ENCODE measurements around the gene PITPNM1. TPM values are rescaled to one million over a fixed set of nuclear protein-coding genes. Genes with fewer than 3 reads are reported as not detected.
"Not testable (repeated sequence)": the region's sequence is repeated elsewhere in the genome, so short reads cannot be mapped to it uniquely, and the experiment has no call there.

Gene PITPNM1
- total RNA-seq, 1 experiment from 2014 or later, result 0.90 TPM

DNA sequence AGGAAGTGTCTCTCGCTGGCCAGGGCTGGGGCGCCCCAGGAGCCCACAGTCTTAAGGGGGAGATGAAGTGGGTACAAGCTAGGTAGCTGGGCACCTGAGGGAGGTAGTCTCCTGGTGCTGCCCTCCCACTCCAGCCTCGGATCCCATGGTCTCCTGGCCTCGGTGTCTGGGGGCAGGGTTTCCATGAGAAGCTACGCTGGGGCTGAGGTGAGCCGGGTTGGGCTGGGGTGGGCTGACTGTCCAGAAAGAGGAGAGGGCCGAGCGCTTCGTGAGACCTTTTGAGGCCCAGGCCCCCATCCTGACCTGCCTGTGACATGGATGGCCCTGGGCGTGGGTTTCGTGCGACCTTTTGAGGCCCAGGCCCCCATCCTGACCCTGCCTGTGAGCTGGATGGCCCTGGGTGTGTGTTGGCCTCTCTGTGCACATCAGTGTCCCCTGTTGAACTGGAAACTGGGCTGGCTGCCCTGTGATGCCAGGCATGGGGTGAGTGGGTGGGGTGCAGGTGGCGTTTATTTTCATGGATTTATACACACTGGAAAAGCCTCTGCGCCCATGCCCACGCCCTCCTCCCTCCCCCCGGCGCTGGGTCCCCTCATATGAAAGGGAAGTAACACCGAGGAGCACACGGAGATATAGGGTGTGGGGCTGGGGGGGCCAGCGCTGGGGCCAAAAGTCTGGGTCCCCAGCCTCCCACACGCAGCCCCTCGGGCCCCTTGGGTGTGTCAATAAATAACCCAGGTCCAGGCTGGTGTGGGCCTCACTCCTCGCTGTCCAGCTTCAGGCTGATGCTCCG, 13.7 kb downstream of the PITPNM1 start:
- DNase-seq (ENCODE audit: low read depth), result no peak

DNA sequence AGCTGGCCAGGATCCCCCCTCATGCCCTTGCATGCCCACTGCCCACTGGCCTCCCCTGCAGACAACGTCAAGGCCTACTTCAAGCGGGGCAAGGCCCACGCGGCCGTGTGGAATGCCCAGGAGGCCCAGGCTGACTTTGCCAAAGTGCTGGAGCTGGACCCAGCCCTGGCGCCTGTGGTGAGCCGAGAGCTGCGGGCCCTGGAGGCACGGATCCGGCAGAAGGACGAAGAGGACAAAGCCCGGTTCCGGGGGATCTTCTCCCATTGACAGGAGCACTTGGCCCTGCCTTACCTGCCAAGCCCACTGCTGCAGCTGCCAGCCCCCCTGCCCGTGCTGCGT, 14.5 kb downstream of the PITPNM1 start:
- no peak for DNase-seq (ENCODE audit: low read depth)

GRCh38 chr11:67489885-67490726, 15.1 kb downstream of the PITPNM1 start:
- DNase-seq (ENCODE audit: low read depth), result no peak

DNA sequence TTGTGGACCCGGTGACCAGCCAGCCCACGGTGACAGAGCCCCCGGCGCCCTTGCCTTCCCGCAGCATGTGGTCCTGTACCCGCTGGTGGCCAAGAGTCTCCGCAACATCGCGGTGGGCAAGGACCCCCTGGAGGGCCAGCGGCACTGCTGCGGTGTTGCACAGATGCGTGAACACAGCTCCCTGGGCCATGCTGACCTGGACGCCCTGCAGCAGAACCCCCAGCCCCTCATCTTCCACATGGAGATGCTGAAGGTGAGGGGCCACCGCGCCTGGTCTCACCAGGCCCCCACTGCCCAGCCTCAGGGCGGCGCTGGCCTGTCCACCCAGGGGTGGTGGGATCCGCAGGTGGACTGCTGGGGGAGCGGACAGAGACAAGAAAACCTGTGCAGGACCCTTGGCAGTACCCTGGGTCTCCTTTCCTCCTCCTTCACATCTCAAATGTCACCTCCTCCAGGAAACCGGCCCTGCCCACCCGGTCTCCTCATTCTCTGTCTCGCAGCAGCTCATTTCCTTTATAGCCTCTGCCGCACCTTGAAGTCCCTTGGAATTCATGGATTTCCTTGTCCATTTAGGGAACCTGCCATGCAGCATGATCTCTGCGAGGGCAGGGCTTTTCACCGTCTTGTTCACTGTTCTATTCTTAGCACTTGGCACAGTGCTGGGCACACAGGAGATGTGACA, 15.8 kb downstream of the PITPNM1 start:
- DNase-seq (ENCODE audit: low read depth), result no peak

DNA sequence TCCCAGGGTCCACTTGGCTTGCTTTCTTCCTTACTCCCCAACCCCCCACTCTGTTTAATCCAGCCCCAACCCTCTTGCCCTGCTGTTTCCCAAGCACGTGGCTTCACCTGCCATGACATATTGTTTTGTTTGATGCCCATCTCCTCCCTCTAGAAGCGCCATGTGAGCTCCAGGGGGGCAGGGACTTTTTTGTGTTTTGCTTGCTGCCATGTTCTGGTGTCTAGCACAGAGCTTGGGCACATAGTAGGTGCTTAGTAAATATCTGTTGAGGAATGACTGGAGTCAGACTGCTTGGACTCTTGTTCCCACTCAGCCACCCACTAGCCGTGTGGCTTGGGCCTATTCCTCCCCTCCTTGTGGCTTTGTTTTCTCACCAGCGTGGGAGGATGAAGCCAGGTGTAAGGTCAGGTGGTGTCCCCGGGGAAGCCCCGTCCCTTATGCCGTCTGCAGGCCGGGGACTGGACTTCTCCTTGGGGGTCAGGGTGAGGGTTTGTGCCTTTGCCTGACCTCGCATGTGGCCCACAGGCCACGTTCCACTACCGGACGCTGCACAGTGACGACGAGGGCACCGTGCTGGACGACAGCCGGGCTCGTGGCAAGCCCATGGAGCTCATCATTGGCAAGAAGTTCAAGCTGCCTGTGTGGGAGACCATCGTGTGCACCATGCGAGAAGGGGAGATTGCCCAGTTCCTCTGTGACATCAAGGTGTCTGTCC, 18.5 kb downstream of the PITPNM1 start:
- no peak for DNase-seq (ENCODE audit: low read depth)

DNA sequence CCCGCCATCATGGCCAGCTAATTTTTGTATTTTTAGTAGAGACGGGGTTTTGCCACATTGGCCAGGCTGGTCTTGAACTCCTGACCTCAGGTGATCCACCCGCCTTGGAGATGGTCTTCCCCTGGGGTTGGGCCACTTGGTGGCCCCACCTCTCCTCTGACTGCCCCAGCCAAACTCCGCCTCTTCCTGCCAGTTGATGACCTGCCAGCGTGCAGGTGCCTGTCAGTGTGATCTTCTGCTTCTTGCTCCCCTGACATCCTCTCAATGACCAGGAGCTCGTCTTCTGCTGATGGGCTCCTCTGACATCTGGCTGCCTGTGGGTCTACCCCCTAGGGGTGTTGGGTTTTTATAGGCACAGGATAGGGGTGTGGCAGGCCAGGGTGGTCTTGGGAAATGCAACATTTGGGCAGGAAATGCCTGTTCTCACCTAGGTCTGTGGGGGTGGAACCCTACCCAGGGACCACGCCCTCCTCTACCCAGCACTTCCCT, 19.2 kb downstream of the PITPNM1 start:
- DNase-seq (ENCODE audit: low read depth), result not testable (repeated sequence)

DNA sequence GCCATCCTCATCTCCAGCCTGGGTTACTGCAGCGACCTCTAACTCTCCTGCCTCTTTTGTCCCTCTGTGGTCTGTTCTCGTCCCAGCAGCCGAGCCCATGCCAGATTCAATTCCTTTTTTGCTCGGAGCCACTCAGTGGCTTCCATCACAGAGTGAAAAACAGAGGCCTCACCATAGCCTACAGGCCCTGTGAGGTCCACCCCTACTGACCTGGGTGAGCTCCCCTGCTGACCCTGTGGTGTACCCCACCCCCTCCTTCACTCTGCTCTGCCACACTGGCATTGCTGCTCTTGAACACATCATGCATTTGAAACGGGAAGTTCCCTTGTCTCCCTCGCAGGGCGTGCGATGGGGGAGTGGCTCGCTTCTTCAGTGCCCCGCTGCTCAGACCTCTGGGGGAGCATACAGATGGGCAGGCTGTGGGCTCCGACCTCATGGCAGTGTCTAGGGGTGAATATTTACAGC, 20.3 kb downstream of the PITPNM1 start:
- no peak for DNase-seq (ENCODE audit: low read depth)

DNA sequence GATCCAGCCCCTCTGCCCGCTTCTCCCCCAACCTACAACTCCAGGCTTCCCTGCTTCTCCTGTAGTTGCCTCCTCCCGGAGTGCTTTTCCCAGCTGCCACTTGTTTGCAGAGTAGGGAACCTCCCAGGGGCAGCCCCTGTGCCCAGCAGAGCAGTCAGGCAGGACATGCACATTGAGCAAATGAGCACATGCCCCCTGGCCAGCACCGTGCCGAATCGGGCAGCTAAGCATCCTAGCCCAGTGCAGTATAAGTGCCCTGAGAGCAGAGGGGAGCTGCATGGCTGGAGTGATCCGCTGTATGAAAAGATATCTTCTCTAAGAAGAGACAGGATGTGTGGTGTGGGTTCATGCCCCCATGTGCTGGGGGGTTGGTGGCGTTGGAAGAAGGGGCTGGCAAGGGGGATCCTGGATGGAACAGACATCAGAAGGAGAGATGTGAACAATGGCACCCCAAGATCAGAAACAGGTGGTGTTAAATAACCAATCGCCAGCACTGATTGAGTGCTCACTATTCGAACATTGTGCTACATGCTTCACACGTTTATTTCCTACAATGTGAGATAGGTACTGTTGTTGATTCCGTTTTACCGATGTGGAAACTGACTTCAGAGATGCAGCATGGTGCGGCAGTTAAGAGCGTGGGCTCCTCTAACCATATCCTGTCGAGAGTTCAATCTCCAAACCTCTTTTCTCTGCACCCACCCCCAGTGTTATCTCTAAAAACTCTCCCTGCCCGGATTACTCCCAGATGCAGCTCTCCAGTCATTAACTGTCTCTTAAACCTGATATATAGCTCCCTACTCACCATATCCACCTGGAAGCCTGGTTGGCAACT, 21.1 kb downstream of the PITPNM1 start:
- DNase-seq (ENCODE audit: low read depth), result no peak

DNA sequence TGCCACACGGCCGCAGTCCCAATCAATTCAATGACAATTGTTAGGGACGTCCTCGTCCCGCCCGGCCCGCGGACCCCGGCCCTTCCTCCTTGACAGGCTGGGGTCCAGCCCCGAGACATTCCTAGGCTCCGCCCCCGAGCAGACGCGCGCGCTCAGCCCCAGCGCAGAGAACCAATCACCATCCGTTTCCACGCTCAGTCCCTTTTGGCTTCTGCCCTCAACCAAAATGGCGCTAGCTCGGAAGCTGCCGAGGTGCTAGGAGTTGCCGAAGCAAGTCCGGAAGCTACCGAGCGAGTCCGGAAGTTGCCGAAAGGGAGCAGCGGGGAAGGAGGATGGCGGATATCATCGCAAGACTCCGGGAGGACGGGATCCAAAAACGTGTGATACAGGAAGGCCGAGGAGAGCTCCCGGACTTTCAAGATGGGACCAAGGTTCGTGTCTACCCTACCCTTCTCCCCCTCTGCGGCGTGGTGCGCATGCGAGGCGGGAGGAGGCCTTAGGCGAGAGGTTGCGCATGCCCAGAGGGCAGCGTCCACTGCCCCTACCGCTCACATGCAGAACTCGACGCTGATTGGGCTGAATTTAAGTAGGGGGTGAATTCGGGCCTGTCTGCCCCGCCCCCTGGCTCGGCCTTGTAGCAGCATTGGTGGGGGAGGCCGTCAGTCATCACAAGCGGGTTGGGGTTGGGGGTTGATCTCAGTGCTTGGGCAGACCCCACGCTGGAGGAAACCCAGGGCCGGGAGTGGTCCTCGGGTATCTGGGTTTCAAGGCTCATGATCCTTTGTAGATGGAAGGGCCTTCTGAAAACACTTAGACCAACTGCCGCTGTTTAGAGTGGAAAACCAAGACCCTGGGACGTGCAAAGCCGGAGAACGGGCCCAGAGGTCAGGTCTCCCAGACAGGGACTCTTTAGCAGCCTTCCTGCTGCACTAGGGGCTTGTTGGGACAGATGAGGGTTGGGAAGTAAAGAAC, 22.1 kb downstream of the PITPNM1 start, which contains the start of gene AIP:
TSS of gene AIP (plus strand) at position 200 of the 972 bp plus-strand sequence. CDS start at position 333, 133 bp downstream.
- peak; percentile 96 for DNase-seq (ENCODE audit: low read depth)

DNA sequence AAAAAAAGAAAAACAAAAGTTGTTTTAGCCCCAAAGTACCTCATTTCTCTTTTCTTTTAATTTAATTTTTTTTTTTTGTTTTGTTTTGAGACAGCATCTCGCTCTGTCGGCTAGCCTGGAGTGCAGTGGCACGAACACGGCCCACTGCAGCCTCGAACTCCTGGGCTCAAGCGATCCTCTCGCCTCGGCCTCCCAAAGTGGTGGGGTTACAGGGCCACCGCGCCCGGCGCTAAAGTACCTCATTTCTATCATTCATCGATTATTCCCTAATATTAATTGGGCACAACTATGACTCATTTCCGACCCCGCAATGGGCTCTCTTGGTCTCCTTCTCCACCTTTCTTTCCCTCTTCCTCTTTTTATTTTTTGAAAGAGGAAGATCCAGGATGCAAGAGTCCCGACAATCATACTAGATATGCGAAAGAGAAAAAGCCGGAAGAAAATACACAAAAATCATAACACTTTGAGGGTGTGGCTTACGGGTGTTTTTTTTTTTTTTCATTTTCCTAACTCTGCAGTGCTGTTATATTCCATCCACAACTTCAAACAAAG, 22.8 kb downstream of the PITPNM1 start:
- no peak for DNase-seq (ENCODE audit: low read depth)

DNA sequence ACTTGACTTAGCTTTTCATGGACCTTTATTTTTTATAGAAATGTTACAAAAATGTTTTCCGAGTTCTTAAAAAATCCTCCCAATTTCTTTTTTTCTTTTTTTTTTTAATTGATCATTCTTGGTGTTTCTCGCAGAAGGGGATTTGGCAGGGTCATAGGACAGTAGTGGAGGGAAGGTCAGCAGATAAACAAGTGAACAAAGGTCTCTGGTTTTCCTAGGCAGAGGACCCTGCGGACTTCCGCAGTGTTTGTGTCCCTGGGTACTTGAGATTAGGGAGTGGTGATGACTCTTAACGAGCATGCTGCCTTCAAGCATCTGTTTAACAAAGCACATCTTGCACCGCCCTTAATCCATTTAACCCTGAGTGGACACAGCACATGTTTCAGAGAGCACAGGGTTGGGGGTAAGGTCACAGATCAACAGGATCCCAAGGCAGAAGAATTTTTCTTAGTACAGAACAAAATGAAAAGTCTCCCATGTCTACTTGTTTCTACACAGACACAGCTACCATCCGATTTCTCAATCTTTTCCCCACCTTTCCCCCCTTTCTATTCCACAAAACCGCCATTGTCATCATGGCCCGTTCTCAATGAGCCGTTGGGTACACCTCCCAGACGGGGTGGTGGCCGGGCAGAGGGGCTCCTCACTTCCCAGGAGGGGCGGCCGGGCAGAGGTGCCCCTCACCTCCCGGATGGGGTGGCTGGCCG, 27.7 kb downstream of the PITPNM1 start:
- DNase-seq (ENCODE audit: low read depth), result not testable (repeated sequence)

DNA sequence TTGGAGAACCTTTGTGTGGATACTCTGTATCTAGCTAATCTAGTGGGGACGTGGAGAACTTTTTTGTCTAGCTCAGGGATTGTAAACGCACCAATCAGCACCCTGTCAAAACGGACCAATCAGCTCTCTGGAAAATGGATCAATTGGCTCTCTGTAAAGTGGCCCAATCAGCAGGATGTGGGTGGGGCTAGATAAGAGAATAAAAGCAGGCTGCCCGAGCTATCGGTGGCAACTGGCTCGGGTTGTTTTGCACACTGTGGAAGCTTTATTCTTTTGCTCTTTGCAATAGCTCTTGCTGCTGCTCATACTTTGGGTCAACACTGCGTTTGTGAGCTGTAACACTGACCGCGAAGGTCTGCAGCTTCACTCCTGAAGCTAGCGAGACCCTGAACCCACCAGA, 28.5 kb downstream of the PITPNM1 start:
- DNase-seq (ENCODE audit: low read depth), result not testable (repeated sequence)

- DNase-seq (ENCODE audit: low read depth), result no peak
These were observed 32.3 kb downstream of the PITPNM1 start for GRCh38 chr11:67472882-67473281.

DNA sequence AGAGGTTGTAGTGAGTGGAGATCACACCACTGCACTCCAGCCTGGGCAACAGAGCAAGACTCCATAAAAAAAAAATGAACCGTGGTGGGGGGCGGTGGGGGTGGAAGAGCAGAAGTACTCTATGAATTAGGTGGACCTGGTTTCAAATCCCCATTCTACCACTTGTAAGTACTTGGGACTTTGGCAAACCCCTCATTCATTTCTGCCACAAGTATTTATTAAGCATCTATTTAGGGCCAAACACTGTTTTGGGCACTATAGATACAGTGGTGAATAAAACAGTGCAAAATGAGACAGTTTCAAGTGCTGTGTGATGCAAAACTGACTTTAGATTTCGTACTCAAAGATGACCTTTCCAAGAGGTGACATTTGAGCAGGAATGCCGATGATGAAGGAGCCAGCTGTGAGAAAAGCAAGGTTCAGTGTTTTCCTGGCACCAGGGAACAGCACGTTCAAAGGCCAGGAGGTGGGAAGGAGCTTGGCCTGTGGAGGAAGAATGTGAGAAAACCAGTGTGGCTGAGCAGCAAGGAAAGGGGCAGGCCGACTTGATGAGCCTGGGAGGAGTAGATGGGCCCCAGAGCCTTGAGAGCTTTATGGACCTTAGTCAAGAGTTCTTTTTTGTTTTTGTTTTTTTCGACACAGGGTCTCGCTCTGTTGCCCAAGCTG, 34.7 kb downstream of the PITPNM1 start:
- no peak for DNase-seq (ENCODE audit: low read depth)

- DNase-seq (ENCODE audit: low read depth), result no peak
These were observed 35.7 kb downstream of the PITPNM1 start for GRCh38 chr11:67469508-67469811.

DNA sequence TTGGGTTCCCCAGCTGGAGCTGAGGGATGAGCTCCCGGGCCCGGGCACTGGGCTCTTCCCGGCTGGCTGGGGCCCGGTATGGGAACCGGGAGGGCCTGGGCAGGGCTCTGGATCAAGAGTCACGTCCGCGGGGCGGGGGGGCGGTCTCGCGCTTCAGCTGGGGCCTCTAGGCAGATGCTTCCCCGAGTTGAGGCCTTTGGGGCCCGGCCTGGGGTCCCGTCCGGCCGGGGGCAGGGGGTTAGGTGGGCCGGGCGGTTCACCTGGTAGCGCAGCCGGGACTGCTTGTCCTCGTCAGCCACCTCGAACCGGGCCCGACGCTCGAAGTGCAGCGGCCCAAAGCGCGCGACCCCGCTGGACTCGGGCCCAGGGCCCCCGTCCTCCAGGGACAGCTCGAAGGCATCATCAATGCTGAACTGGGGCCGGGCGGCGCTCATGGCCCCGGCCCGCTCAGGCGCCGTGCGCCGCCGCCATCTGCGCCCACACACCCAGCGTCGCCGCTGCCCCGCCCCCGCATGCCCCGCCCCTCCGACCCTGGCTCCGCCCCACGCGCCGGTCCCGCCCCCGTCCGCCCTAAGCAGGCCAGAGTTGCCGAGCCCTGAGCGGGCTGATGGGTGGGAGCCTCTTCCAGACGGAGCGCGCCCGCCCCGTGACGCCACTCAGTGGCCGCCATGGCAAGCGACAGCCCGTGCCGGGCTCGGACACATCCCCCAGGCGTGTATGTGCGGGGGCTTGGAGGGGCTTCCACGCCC, 36.2 kb downstream of the PITPNM1 start, which contains the start of gene TMEM134:
TSS of gene TMEM134 (minus strand) at position 493 of the 749 bp plus-strand sequence. CDS start at position 434, 59 bp downstream.
- peak; percentile 74 for DNase-seq (ENCODE audit: low read depth)

DNA sequence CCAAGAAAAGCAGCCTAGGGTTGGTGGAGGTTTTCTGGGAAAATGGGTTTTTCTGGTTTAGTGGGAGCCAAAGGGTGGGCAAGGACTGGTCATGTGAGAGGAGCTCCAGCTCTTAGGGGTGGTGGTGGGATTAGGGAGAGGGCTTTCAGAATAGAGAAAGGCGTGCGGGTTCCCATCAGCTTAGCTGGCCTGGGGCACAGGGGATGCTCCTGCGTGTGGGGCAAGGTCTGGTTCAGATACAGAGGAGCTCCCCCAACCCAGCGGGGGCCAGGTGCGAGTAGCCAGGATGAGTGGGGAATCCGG, 36.8 kb downstream of the PITPNM1 start:
- no peak for DNase-seq (ENCODE audit: low read depth)

All from HT1080 (cell line).